H9 (cell line): ENCODE data around the gene FAS. TPM values are rescaled to one million over a fixed set of nuclear protein-coding genes. Genes with fewer than 3 reads are reported as not detected.

ENCODE experiments used
- DNase-seq: peaks from one replicate; pipeline ENCODE4 v3.0.0-alpha.2; 2017
- H2AFZ ChIP-seq: one replicate; pipeline ENCODE4 v1.6.1; 2013; ENCODE audit warnings: mild to moderate bottlenecking, low read length, control low read depth, moderate library complexity
- H2AK5ac ChIP-seq: 2 replicates; pipeline ENCODE4 v1.6.1; 2013; ENCODE audit warnings: low read length, control low read depth, mixed read lengths; ENCODE audit not compliant: insufficient read length
- H2BK120ac ChIP-seq: one replicate; pipeline ENCODE4 v1.6.1; 2013; ENCODE audit warnings: low read depth, mild to moderate bottlenecking, low read length, control low read depth, inconsistent platforms; ENCODE audit not compliant: poor library complexity, severe bottlenecking
- H2BK12ac ChIP-seq: 2 replicates; pipeline ENCODE4 v1.6.1; 2013; ENCODE audit warnings: low read length, control low read depth, mixed read lengths, low read depth; ENCODE audit not compliant: insufficient read length
- H2BK15ac ChIP-seq: 2 replicates; pipeline ENCODE4 v1.6.1; 2013; ENCODE audit warnings: low read depth, low read length, control low read depth
- H2BK20ac ChIP-seq: one replicate; pipeline ENCODE4 v1.6.1; 2013; ENCODE audit warnings: low read depth, mild to moderate bottlenecking, low read length, control low read depth, inconsistent platforms; ENCODE audit not compliant: poor library complexity, severe bottlenecking
- H2BK5ac ChIP-seq: 2 replicates; pipeline ENCODE4 v1.6.1; 2013; ENCODE audit warnings: low read length, control low read depth, mixed read lengths; ENCODE audit not compliant: insufficient read length
- H3K14ac ChIP-seq: 2 replicates; pipeline ENCODE4 v1.6.1; 2013; ENCODE audit warnings: low read length, control low read depth; ENCODE audit not compliant: insufficient read depth
- H3K18ac ChIP-seq: 2 replicates; pipeline ENCODE4 v1.6.1; 2013; ENCODE audit warnings: low read depth, mild to moderate bottlenecking, mixed read lengths, low read length, control low read depth; ENCODE audit not compliant: insufficient read length
- H3K23ac ChIP-seq: 2 replicates; pipeline ENCODE4 v1.6.1; 2013; ENCODE audit warnings: low read length, control low read depth, mixed read lengths, low read depth; ENCODE audit not compliant: insufficient read length
- H3K23me2 ChIP-seq: 2 replicates; pipeline ENCODE4 v1.6.1; 2013; ENCODE audit warnings: low read depth, mild to moderate bottlenecking, mixed read lengths, low read length, control low read depth; ENCODE audit not compliant: insufficient read length, poor library complexity, severe bottlenecking
- H3K27ac ChIP-seq: 2 replicates; pipeline ENCODE4 v1.5.1; 2013; ENCODE audit warnings: low read length, control low read depth, mixed read lengths, low read depth; ENCODE audit not compliant: insufficient read length
- H3K27me3 ChIP-seq: 2 replicates; pipeline ENCODE4 v1.6.1; 2013; ENCODE audit warnings: low read length, control low read depth, inconsistent platforms; ENCODE audit not compliant: insufficient read depth
- H3K4ac ChIP-seq: 2 replicates; pipeline ENCODE4 v1.6.1; 2013; ENCODE audit warnings: low read depth, mild to moderate bottlenecking, control low read depth, inconsistent platforms, low read length, moderate library complexity
- H3K4me1 ChIP-seq: 2 replicates; pipeline ENCODE4 v1.6.1; 2013; ENCODE audit warnings: low read length, control low read depth, inconsistent platforms; ENCODE audit not compliant: insufficient read depth
- H3K4me2 ChIP-seq: 2 replicates; pipeline ENCODE4 v1.6.1; 2013; ENCODE audit warnings: low read length, control low read depth, mixed read lengths; ENCODE audit not compliant: insufficient read length, insufficient read depth
- H3K56ac ChIP-seq: 2 replicates; pipeline ENCODE4 v1.6.1; 2013; ENCODE audit warnings: low read depth, mild to moderate bottlenecking, mixed read lengths, low read length, control low read depth; ENCODE audit not compliant: insufficient read length
- H3K79me1 ChIP-seq: 2 replicates; pipeline ENCODE4 v1.6.1; 2013; ENCODE audit warnings: low read depth, mild to moderate bottlenecking, moderate library complexity, low read length, control low read depth, inconsistent platforms; ENCODE audit not compliant: insufficient read depth, poor library complexity, severe bottlenecking
- H3K79me2 ChIP-seq: 2 replicates; pipeline ENCODE4 v1.6.1; 2013; ENCODE audit warnings: low read length, control low read depth, inconsistent platforms; ENCODE audit not compliant: insufficient read depth
- H3K9ac ChIP-seq: 2 replicates; pipeline ENCODE4 v1.6.1; 2013; ENCODE audit warnings: low read length, control low read depth, mixed read lengths; ENCODE audit not compliant: insufficient read length; ENCODE audit errors: extremely low read depth
- H3K9me3 ChIP-seq: one replicate; pipeline ENCODE4 v1.6.1; 2013; ENCODE audit warnings: low read depth, low read length, inconsistent platforms; ENCODE audit not compliant: control insufficient read depth
- H3T11ph ChIP-seq: one replicate; pipeline ENCODE4 v1.6.1; 2013; ENCODE audit warnings: mild to moderate bottlenecking, low read length, control low read depth, inconsistent platforms
- H4K20me1 ChIP-seq: one replicate; pipeline ENCODE4 v1.6.1; 2013; ENCODE audit not compliant: control insufficient read depth, insufficient read length, insufficient read depth
- H4K5ac ChIP-seq: 2 replicates; pipeline ENCODE4 v1.6.1; 2013; ENCODE audit warnings: low read depth, mild to moderate bottlenecking, mixed read lengths, low read length, control low read depth; ENCODE audit not compliant: insufficient read length
- H4K8ac ChIP-seq: replicated peaks from 2 replicates; pipeline ENCODE4 v1.6.1; 2013; ENCODE audit warnings: low read length, control low read depth, mixed read lengths, low read depth; ENCODE audit not compliant: insufficient read length
- H4K91ac ChIP-seq: 2 replicates; pipeline ENCODE4 v1.6.1; 2013; ENCODE audit warnings: low read depth, mild to moderate bottlenecking, moderate library complexity, mixed read lengths, low read length, control low read depth; ENCODE audit not compliant: insufficient read length
- H3K27ac Mint-ChIP-seq, 3 experiments: 2 replicates in 2 of 3; 3 replicates in 1 of 3; pipeline ENCODE4 v1.8.0; 2020 to 2021; ENCODE audit warnings: mixed read lengths in 3 of 3, mild to moderate bottlenecking in 1 of 3, moderate library complexity in 1 of 3
- H3K27me3 Mint-ChIP-seq: 2 replicates; pipeline ENCODE4 v1.8.0; 2021; ENCODE audit warnings: low read depth, mild to moderate bottlenecking, moderate library complexity, mixed read lengths
- H3K36me3 Mint-ChIP-seq, 3 experiments: 2 replicates in 2 of 3; 3 replicates in 1 of 3; pipeline ENCODE4 v1.8.0; 2020 to 2021; ENCODE audit warnings: low read depth in 3 of 3, mixed read lengths in 3 of 3; ENCODE audit not compliant: insufficient read depth in 1 of 3
- H3K4me1 Mint-ChIP-seq, 2 experiments: 2 replicates each; pipeline ENCODE4 v1.8.0; 2020; ENCODE audit warnings: mixed read lengths in 2 of 2
- H3K4me3 Mint-ChIP-seq, 2 experiments: 2 replicates in 1 of 2; 3 replicates in 1 of 2; pipeline ENCODE4 v1.8.0; 2020 to 2021; ENCODE audit warnings: mild to moderate bottlenecking in 2 of 2, mixed read lengths in 2 of 2, moderate library complexity in 1 of 2
- H3K9me3 Mint-ChIP-seq, 2 experiments: 2 replicates in 1 of 2; 3 replicates in 1 of 2; pipeline ENCODE4 v1.8.0; 2020; ENCODE audit warnings: mild to moderate bottlenecking in 2 of 2, mixed read lengths in 2 of 2, moderate library complexity in 1 of 2
- CTCF ChIP-seq: fragments of 200-600 bp; sonication (generic); conservative IDR thresholded peaks from 3 replicates; pipeline ENCODE4 v1.8.0; 2021; ENCODE audit warnings: antibody characterized with exemption, mild to moderate bottlenecking
- WGBS: extraction: QIAGEN DNeasy Blood & Tissue Kit; methylation state at CpG from one replicate; pipeline ENCODE4 v1.1.7; 2013; ENCODE audit warnings: missing lambda C conversion rate, low lambda C conversion rate, mixed read lengths; ENCODE audit not compliant: insufficient read length; ENCODE audit errors: extremely low coverage; 5-methylcytosine and 5-hydroxymethylcytosine counted together
- total RNA-seq: library from RNA; stranded (reverse); gene quantifications from 2 replicates; pipeline ENCODE4 v1.2.1, GENCODE V29; 2021

The FAS gene
- total RNA-seq, 1 experiment from 2014 or later: 3.0 TPM

- H2BK5ac ChIP-seq: no peak overlapping the region
- no peak overlapping the region for H3K23ac ChIP-seq
- no peak overlapping the region for H3K4ac ChIP-seq
- H3K14ac ChIP-seq: no peak overlapping the region
- no peak overlapping the region for H3K56ac ChIP-seq
- no peak overlapping the region for H4K5ac ChIP-seq
- H2BK15ac ChIP-seq: no peak overlapping the region
- no peak overlapping the region for H2BK120ac ChIP-seq
- H3K18ac ChIP-seq: no peak overlapping the region
- H3K4me3 Mint-ChIP-seq: no peak overlapping the region
- peaks cover 10% of the 10 kb centered on the region in 2 experiments for H3K4me1 Mint-ChIP-seq
- H3K79me1 ChIP-seq: no peaks in the 10 kb centered on the region
- H3K9ac ChIP-seq: no peak overlapping the region
- DNase-seq: no peak
- H2AFZ ChIP-seq: no peak overlapping the region
- H3K9me3 Mint-ChIP-seq: no peaks in the 10 kb centered on the region
- no peaks in the 10 kb centered on the region for H3K9me3 ChIP-seq
- no peak overlapping the region for H2AK5ac ChIP-seq
- H2BK20ac ChIP-seq: no peak overlapping the region
- no peaks in the 10 kb centered on the region for H3K23me2 ChIP-seq
- H2BK12ac ChIP-seq: no peak overlapping the region
- no CpG with 5 or more reads among the region's 5 CpGs for WGBS
- H3K79me2 ChIP-seq: no peaks in the 10 kb centered on the region
- no peak overlapping the region for H4K8ac ChIP-seq
- H4K20me1 ChIP-seq: no peaks in the 10 kb centered on the region
- H3K36me3 Mint-ChIP-seq: no peaks in the 10 kb centered on the region
- H3T11ph ChIP-seq: no peak overlapping the region
- no peak overlapping the region for H4K91ac ChIP-seq
- no peak overlapping the region for H3K4me2 ChIP-seq
- no peak for TF ChIP-seq CTCF
- no peaks in the 10 kb centered on the region for H3K27me3 ChIP-seq
- no peak overlapping the region for H3K27ac Mint-ChIP-seq
- no peak overlapping the region for H3K27ac ChIP-seq
- no peaks in the 10 kb centered on the region for H3K4me1 ChIP-seq
- H3K27me3 Mint-ChIP-seq: no peaks in the 10 kb centered on the region
Observed at GRCh38 chr10:88981435-88981834, 9.2 kb upstream of the FAS start.
